GM21717 (cell line): ENCODE results near the gene LENG8.

Experiments used
- ATAC-seq: cut with Tn5 transposase; IDR thresholded peaks from one replicate; pipeline ENCODE4 v1.9.1; 2021; ENCODE audit warnings: mild to moderate bottlenecking, moderate library complexity; ENCODE audit not compliant: unreplicated experiment

LENG8 gene

DNA sequence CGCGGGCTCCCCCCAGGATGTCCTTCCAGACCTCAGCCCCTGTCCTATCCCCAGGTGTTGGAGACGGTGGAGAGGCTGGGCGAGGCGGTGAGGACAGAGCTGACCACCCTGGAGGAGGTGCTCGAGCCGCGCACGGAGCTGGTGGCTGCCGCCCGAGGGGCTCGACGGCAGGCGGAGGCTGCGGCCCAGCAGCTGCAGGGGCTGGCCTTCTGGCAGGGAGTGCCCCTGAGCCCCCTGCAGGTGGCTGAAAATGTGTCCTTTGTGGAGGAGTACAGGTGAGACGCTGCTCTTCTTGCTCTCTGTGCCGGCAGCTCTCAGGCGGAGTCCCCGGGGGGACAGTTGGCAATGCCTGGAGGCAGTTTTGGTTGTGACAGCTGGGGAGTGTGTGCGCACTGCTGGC is 26.9 kb upstream of the LENG8 start:
- no peak for ATAC-seq

DNA sequence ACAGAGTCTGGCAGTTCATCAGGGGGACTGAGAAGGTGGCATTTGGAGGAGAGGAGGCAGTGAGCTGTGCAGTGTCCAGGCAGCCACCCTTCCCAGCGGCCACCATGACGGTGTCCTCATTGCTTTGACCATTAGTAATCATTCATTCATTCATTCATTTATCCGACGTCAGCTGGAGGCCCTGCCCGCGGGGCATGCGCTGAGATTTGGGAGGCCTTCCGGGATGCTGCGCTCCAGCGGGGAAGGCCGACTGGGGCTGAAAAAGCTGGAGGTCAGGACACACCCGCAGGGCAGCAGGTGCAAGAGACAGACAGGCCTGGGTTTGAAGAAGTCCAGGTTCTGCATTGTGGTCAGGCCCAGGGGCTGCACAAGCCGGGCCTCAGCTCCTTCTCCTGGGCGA is 24.8 kb upstream of the LENG8 start:
- ATAC-seq: no peak

DNA sequence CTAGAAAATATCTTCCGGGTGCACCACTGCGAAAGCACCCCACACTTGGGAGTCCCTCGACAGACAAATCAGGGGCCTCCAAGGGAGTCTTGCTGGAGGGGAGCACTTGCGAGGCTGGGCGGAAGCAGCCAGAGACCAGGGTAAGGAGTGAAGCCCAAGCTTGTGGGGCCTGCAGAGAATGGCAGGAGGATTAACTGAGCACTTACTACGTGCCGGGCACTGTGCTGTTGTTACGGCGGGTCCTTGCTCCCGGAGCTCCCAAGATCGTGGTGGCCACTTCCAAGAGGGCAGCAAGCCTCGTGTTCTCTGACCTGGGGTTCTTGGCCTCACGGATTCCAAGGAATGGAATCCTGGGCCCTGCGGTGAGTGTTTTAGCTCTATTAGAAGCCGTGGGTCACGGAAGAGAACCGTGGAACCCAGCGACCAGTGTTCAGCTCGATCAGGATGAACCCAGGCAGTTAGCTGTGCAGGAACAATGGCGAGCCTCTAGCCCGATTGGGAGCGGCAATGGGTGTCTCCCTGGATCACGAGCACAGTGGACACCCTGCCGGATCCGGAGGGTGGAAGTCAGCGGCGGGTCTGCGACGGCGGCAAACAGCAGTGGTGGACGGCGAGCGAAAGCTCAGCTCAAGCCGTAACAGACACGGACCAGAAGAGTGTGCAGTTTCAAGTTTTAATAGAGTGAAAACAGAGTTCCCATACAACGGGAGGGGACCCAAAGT is 24.2 kb upstream of the LENG8 start:
- ATAC-seq: no peak

DNA sequence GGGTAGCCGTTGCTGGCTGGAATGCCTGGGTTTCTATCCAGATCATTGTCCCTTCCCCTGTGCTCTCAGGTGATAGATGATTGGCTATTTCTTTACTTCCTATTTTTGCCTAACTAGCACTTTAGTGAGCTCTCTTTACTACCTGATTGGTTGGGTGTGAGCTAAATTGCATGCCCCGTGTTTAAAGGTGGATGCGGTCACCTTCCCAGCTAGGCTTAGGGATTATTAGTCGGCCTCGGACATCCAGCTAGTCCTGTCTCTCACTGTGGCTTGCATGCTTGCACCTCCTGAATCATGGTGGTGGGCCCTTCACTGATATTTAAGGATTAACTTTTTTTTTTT is 23.6 kb upstream of the LENG8 start:
- ATAC-seq: no peak

DNA sequence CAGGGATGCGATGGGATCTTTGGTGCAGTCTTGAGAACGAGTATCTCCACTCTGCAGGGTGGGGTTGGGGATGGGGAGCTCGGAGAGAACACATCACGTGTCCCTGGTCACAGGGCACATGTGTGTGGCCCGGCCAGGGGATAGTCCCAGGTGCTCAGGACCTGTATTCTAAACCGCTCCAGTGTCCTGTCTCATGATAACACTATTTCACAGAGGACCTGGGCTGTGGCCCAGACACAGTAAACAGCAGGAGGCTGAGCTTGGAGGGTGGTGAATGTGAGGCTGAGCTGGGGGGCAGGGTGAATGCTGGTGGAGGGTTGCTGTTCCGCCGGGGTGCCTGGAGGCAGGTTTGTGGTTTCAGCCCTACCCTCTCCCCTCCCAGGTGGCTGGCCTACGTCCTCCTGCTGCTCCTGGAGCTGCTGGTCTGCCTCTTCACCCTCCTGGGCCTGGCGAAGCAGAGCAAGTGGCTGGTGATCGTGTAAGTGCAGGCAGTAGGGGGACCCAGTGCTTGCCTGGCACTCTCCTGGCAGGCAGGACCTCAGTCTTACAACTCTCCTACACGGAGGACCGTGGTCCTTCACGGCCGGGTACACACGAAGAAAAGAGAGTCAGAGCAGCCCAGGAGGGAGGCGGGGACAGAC is 22.6 kb upstream of the LENG8 start:
- no peak for ATAC-seq

DNA sequence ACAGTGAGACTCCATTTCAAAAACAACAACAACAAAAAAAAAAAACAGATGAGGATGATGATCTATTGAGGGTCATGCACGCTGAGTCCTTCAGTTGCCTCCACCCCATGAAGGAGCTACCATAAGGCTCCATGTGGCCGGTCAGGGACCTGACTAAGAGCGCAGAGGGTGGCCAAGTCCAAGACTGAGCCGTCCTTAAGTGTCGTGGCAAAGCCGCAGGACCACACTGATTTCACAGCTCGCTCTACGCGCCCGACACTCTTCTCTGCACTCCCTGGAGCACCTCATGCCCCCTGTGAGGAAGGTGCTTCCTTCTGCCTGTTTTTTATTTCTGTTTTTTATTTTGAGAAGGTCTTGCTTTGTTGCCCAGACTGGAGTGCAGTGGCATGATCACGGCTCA is 21.4 kb upstream of the LENG8 start:
- ATAC-seq: no peak

DNA sequence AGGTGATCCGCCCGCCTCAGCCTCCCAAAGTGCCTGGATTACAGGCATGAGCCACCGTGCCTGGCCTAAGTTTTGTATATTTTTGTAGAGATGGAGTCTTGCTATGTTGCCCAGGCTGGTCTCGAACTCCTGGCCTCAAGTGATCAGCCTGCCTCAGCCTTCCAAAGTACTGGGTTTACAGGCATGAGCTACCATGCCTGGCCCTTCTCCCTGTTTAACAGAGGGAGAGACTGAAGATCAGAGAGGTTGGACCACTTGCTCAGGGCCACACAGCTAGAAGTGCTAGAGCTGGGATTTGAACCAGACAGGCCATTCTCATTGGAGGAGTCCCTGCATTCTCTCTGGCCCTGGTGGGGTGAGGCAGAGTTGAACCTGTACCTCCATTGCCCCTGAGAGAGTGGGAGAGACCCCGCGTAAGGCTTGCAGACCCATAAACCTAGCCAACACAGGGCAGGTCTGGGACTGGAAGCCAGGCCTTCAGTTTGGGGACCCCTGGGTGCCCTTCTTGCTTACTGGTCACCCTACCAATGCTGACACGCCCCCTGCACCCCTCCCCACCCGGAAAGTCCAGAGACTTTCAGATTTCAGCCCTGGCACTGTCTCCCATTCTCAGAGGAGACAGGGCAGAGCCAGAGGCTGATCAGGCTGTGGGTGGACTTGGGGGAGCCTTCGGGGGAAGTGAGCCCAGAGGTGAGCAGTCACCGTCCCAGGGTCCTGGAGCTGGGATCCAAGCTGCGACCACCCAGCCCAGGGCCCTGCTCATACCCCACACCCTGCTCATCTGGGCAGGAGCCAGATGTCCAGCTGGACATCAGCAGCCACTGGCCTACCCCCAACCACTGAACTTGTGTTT is 20.4 kb upstream of the LENG8 start:
- ATAC-seq: no peak

DNA sequence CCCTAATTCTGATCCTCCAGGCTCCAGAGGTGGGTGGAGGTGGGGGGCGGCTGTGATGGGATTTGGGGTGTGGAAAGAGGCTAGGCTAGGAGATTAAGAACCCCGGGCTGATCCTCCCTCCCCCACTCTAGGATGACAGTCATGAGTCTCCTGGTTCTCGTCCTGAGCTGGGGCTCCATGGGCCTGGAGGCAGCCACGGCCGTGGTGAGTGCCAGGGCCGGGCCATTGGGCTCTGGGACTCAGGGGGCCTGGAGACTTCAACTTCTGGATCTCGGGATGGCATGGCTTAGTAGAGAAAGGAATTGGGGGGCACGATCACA is 19.9 kb upstream of the LENG8 start:
- ATAC-seq: no peak

DNA sequence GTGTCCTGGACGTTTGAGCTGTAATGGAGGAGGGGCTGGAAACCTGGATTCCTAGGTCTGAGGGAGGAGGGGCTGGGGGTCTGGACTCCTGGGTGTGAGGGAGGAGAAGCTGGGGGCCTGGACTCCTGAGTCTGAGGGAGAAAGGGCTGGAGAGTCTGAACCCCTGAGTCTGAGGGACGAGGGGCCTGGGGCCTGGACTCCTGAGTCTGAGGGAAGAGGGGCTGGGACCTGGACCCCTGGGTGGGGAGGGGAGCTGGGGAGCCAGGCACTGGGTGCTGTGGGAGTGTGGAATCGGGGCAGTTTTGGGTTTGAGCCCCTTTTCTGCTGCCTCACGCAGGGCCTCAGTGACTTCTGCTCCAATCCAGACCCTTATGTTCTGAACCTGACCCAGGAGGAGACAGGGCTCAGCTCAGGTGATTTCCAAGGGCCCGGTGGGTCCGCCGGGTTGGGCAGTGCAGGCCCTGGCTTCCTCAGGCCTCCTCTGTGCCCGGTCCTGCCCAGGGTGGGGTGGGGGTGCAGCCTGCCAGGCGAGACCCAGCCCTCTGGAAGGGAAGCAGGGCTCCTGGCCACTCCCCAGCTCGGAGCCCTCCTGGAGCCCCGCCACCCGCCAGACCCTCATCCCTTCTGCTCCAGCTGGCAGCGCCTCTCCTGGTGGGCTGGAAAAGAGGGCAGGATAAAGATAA is 19.3 kb upstream of the LENG8 start:
- ATAC-seq: no peak

DNA sequence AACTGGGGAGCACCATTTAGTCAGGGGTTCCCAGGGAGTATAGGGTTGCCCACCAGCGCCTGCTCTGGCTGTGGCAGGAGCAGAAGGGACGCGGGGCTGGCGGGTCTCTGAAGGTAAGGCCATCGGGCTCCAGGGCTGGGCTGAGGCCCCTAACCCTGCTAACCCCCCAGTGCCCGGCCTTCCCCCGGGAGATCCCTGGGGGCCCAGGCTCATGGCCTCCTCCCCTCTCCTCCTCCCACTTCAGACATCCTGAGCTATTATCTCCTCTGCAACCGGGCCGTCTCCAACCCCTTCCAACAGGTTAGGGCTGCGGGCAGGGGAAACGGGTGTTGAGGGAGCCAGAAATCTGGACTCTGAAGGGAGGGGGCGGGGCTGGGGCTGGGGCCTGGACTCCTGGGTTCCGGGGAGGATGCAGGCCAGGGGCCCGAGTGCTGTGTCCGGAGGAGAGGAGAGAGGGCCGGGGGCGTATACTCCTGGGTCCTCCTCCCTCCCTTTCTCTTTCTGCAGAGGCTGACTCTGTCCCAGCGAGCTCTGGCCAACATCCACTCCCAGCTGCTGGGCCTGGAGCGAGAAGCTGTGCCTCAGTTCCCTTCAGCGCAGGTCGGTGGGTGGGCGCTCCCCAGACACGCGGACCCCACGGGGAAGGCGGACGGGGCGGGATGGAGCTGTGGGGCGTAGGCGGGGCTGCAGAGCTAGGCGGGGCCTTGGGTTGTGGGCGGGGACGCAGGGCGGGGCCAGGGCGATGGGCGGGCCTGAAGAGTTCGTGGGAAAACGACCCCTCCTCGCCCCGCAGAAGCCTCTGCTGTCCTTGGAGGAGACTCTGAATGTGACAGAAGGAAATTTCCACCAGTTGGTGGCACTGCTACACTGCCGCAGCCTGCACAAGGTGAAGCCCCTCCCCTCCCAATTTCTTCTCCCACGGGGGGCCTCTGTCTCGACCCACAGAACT is 18.4 kb upstream of the LENG8 start:
- no peak for ATAC-seq

DNA sequence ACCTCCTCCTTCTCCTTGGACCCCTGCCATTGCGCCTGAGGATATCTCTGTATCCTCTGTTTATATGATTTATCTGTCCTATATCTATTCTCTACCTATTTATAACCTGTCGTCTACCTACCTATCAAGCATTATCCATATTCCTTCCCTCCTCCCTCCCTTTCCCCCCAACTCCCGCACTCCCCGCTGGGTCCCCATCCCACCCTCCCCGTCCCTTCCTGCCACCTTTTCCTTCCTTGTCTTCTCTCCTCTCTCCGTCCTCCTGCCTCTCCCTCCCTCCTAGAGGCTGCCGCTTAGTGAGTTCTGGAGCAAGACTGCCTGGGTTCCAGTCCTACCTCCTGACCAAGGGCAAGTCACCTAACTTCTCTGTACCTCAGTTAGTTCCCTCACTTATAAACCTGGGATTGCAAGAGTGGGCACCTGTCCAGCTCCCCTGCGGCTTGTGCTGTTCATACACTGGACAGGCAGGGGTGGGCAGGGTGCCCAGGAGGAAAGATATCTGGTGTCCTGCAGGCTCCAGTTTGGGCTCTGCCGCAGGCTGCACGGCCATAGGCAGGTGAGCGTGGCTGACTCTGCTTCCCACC is 17.7 kb upstream of the LENG8 start:
- ATAC-seq: no peak

DNA sequence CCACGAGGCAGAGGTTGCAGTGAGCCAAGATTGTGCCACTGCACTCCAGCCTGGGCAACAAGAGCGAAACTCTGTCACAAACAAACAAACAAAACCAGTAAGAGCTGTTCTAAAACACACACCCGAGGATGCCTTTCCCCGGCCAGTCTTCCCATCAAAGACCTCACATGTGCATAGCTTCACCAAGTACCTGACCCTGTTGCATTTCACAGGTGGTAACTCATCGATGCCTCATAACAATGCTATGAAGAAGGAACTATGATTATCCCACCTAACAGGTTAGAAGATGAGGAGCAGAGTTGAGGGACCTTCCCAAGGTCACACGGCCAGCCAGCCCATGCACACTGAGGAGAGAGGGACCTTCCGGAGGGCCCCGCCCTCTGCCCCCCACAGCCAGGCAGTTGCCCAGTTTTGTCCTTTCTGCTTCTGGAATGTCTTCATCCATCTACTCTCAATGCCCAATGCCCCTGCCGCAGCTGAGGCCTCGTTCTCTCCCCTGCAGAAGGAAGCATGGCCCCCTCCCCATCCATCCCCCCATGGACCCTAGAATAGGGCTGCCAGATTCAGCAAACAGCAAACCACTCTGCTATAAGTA is 16.8 kb upstream of the LENG8 start:
- no peak for ATAC-seq

DNA sequence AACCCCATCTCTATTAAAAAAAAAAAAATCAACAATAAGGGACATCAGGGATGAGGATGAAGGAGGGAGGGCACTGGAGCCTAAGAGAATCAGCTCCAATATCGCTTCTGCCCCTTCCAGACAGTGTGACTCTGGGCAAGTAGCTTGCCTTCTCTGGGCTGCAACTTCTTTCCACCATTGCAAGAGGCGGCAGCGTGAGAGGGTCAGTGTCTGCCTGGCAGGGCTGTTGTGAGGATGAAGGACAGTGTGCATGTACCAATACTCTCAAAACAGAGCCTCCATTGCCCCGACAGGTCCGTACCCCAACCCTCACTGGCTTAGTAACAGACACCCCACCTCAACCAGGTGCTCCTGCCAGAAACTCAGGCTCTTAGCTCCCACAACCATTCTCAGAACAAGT is 15.3 kb upstream of the LENG8 start:
- no peak for ATAC-seq

DNA sequence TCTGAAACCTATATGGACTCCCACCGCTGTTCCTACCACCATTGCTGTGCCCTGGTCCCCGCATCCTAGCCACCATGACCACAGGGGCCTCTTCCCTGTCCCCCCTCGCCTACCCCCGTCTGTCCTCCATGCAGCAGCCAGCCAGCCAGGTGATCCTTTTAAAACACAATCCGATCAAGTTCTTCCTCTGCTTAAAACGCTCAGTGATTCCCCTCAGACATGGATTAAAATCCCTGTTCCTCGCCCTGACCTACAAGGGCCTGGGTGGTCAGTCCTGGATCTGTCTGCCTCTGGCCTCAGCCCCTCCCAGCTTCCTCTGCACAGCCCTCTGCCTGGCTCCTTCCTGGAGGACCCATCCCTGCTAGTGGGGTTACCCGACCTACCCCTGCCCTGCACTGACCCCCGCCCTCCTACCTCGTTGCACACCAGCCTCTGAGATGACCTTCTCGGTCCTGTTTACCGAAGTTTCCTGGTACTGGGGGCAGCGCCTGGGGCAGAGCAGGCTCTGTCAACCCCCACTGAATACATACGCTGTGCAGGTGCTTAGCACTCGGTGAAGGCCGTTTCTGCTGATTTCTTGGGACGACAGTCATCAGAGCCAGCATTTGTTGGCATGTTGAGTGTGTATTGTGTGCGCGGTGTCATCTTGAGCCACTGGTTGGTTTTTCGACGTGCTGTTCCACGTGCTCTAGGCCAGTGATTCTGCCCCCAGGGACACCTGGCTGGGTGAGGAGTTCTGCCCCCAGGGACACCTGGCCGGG is 14.7 kb upstream of the LENG8 start:
- ATAC-seq: no peak

DNA sequence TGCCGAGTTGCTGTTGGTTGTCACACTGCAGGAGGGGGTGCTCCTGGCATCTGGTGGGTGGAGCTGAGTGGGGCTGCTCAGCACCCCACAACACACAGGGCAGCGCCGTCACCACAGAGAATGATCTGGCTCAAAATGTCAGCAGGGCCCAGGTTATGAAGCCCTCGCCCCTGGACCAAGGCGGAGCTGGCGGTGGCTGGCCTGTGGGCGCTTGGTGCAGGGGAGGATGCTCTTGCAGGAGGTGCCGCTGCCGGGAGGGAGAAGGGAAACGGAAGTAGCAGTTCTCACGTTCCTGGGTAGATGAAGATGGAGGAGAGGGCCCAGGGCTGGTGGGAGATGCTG is 14.2 kb upstream of the LENG8 start:
- no peak for ATAC-seq

DNA sequence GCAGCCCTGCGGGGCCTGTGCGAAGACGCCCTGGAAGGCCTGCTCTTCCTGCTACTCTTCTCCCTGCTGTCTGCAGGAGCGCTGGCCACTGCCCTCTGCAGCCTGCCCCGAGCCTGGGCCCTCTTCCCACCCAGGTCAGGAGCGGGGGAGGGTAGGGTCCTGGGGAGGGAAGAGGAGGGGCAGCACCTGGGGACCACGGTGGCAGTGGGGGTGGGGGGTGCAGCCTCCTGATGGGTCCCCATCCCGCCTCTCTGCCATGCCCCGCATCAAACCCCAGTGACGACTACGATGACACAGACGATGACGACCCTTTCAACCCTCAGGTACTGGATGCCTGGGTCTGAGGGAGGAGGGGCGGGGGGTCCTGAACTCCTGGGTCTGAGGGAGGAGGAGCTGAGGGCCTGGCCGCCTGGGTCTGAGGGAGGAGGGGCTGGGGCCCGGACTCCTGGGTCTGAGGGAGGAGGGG is 13.4 kb upstream of the LENG8 start:
- ATAC-seq: no peak

DNA sequence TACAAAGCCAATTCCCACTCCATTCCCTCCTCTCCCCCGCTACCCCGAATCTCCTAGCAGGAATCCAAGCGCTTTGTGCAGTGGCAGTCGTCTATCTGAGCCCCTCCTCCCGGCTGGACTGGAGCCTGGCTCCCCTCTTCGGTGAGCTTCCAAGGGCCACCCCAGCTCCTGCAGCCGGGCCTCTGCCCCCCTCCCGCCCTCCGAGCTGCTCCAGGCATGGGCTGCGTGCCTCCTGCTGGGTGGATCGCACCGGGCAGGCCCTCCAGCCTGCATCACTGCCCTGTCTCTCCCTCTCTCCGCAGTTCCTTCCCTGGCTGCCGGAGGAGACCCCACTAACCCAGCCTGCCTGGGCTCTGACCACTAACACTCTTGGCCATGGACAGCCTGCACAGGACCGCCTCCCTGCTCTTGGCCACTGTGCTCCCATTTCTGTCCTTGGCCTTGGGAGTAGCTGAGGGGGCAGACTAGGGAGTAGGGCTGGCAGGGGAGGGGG is 12.9 kb upstream of the LENG8 start:
- no peak for ATAC-seq

DNA sequence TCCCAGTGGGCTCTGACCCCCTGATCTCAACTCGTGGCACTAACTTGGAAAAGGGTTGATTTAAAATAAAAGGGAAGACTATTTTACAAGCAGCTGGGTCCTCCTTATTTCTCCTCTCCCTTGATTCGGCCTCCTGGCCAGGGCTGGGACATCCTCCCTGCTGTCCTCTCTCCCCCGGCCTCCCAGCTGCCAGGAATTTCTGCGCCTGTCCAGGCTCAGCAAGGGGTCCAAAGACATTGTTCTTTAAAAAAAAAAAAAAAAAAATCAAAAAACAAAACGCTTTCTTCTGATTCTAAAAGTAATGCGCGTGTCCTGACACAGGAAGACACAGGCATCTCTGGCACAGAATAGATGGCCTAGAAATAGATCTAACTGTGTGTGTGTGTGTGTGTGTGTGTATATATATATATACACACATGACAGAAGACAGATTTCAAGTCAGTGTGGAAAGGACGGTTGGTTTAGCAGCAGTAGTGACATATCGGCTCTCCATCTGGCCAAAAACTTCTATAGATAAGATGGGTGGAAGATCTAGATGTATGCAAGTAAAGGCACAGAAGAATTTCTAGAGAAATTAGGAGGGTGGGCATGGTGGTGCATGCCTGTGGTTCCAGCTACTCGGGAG is 12.3 kb upstream of the LENG8 start:
- ATAC-seq: no peak
